Spleen (tissue), 11 donors: ENCODE measurements around the gene UBE2V1. TPM values are rescaled to one million over a fixed set of nuclear protein-coding genes. Genes with fewer than 3 reads are reported as not detected.

Experiments used
- DNase-seq: peaks from one replicate; pipeline ENCODE4 v3.0.0-alpha.2; 2020
- H3K27ac ChIP-seq, 8 donors: fragments of 200-600 bp; sonication (generic) in 7 of 8; 1 replicate in 4 of 8; 2 replicates in 4 of 8; pipeline versions ENCODE4 v1.5.0 to v1.8.0; 2016 to 2021; ENCODE audit warnings: inconsistent platforms in 4 of 8, mild to moderate bottlenecking in 4 of 8, moderate library complexity in 1 of 8
- H3K27me3 ChIP-seq, 7 donors: fragments of 200-600 bp; sonication (generic) in 6 of 7; replicated peaks in 1 of 7; 1 replicate in 4 of 7; 2 replicates in 3 of 7; pipeline versions ENCODE4 v1.5.0 to v1.8.0; 2016 to 2021; ENCODE audit warnings: inconsistent platforms in 3 of 7, mild to moderate bottlenecking in 1 of 7
- H3K36me3 ChIP-seq, 6 donors: fragments of 200-600 bp; sonication (generic) in 5 of 6; 1 replicate in 4 of 6; 2 replicates in 2 of 6; pipeline versions ENCODE4 v1.5.0 to v1.8.0; 2016 to 2021; ENCODE audit warnings: inconsistent platforms in 2 of 6
- H3K4me1 ChIP-seq, 6 donors: fragments of 200-600 bp; sonication (generic) in 5 of 6; 1 replicate in 3 of 6; 2 replicates in 3 of 6; pipeline versions ENCODE4 v1.5.0 to v1.8.0; 2016 to 2021; ENCODE audit warnings: inconsistent platforms in 3 of 6
- H3K4me3 ChIP-seq, 8 donors: fragments of 200-600 bp; sonication (generic) in 7 of 8; 1 replicate in 4 of 8; 2 replicates in 4 of 8; pipeline versions ENCODE4 v1.5.0 to v1.8.0; 2016 to 2021; ENCODE audit warnings: inconsistent platforms in 4 of 8, mild to moderate bottlenecking in 4 of 8, moderate library complexity in 2 of 8
- H3K9me3 ChIP-seq, 8 donors: fragments of 200-600 bp; sonication (generic) in 7 of 8; 1 replicate in 4 of 8; 2 replicates in 4 of 8; pipeline versions ENCODE4 v1.5.0 to v1.8.0; 2016 to 2021; ENCODE audit warnings: inconsistent platforms in 4 of 8
- CTCF ChIP-seq, 11 experiments: fragments of 200-600 bp in 7 of 11; fragments of 450-650 bp in 4 of 11; sonication (generic) in 4 of 11; IDR thresholded peaks in 8 of 11; conservative IDR thresholded peaks in 3 of 11; 1 replicate in 7 of 11; 2 replicates in 4 of 11; pipeline versions ENCODE4 v1.4.0 to v1.8.0; 2016 to 2021; ENCODE audit warnings: antibody characterized with exemption in 11 of 11, inconsistent platforms in 4 of 11, mild to moderate bottlenecking in 1 of 11
- POLR2A ChIP-seq, 3 donors: fragments of 450-650 bp; IDR thresholded peaks; one replicate each; pipeline ENCODE4 v1.5.1; 2017; ENCODE audit warnings: antibody characterized with exemption in 3 of 3, mild to moderate bottlenecking in 1 of 3
- POLR2AphosphoS5 ChIP-seq, 3 donors: sonication (generic); formaldehyde crosslinking; IDR thresholded peaks; one replicate each; pipeline ENCODE4 v1.5.1; 2017; ENCODE audit warnings: antibody characterized with exemption in 3 of 3
- WGBS, 5 donors: extraction: QIAGEN DNeasy Blood & Tissue Kit in 3 of 5; methylation state at CpG; one replicate each; pipeline versions ENCODE4 v1.1.5 to v1.1.7; 2013 to 2018; 5-methylcytosine and 5-hydroxymethylcytosine counted together
- intact Hi-C: fragments of 100-400 bp; cut with DNase I; formaldehyde crosslinking; loops from one replicate; pipeline ENCODE4 v1.15.0; 2023; ENCODE audit warnings: low total_unique reads
- polyA plus RNA-seq, 3 donors: library from polyadenylated mRNA; stranded (reverse); fragments of 200-250 nt; gene quantifications; one replicate each; pipeline ENCODE4 v1.2.1, GENCODE V29; 2013
- total RNA-seq, 7 donors: library from RNA; depleted of rRNA in 3 of 7; stranded (reverse); fragments of >200 nt in 3 of 7; fragmentation: NEBNext Ultra II Directional in 4 of 7; extraction: Animal tissue kit (Norgen Biotek cat#: 25700) in 4 of 7; gene quantifications; one replicate each; pipeline versions ENCODE4 v1.1.0 to v1.2.1, GENCODE V29; 2016 to 2021
- donor health status: healthy with polysubstance abuse.
- donor health status: DM: no; HTN: no; CAD: no; lungs with moderate emphysema.
- donor health status: DM: no; HTN: no; CAD: no.
- donor health status: Bipolar disorder and iron deficiency.
- donor health status: healthy.
- donor health status: DM: no; HTN: no; CAD: no.
- donor health status: DM: yes; HTN: yes; CAD: no.

Gene UBE2V1
- total and polyA plus RNA-seq, 10 donors, result 62.3 to 140 (median 122) TPM

- peaks cover 0 to 25% (median 11%) of the 10 kb centered on the region in 6 donors for H3K4me1 ChIP-seq
- no peak for TF ChIP-seq POLR2A (IDR thresholded peaks at IDR 0.05)
- peak in 2 of 3 donors; percentile 10 to 11 for TF ChIP-seq POLR2AphosphoS5 (IDR thresholded peaks at IDR 0.05)
- no peaks in the 10 kb centered on the region for H3K36me3 ChIP-seq
- DNase-seq, result no peak
- H3K4me3 ChIP-seq, result no peak overlapping the region
- WGBS, 5 donors, result 43 to 53% (median 49%) methylated on average over 11 of the region's 11 CpGs
- intact Hi-C loops, result no loop called here
- H3K27me3 ChIP-seq, result no peaks in the 10 kb centered on the region
- no peaks in the 10 kb centered on the region for H3K9me3 ChIP-seq
- H3K27ac ChIP-seq, result no peak overlapping the region
These were observed 54.1 kb downstream of the UBE2V1 start for GRCh38 chr20:50058662-50059402.

- no peak for DNase-seq
- H3K4me3 ChIP-seq, result no peak overlapping the region
- no peak overlapping the region for H3K27ac ChIP-seq
- TF ChIP-seq POLR2AphosphoS5 (IDR thresholded peaks at IDR 0.05) (no peak), POLR2A (IDR thresholded peaks at IDR 0.05) (no peak), CTCF (IDR thresholded peaks at IDR 0.05 in 8 of 11, conservative IDR thresholded peaks at IDR 0.05 in 3 of 11) (no peak)
- peaks cover 0 to 37% (median 19%) of the 10 kb centered on the region in 6 donors for H3K4me1 ChIP-seq
- 95 to 100% (median 100%) methylated on average over 1 of the region's 1 CpG for WGBS, 5 donors
- intact Hi-C loops, result no loop called here
- H3K36me3 ChIP-seq, result no peaks in the 10 kb centered on the region
- H3K27me3 ChIP-seq, result no peaks in the 10 kb centered on the region
- H3K9me3 ChIP-seq, result no peaks in the 10 kb centered on the region
These were observed 55.3 kb downstream of the UBE2V1 start for GRCh38 chr20:50057714-50058053.

GRCh38 chr20:50056951-50057713 is 55.8 kb downstream of the UBE2V1 start:
- WGBS, 5 donors, result 91 to 95% (median 92%) methylated on average over 21 of the region's 21 CpGs
- Histone ChIP-seq H3K9me3 (no peaks in the 10 kb centered on the region), H3K27me3 (no peaks in the 10 kb centered on the region), H3K4me1 (peaks cover 0 to 42% (median 22%) of the 10 kb centered on the region in 6 donors), H3K4me3 (no peak overlapping the region), H3K27ac (no peak overlapping the region), H3K36me3 (no peaks in the 10 kb centered on the region)
- no peak for DNase-seq
- intact Hi-C loops, result no loop called here
- TF ChIP-seq POLR2AphosphoS5 (IDR thresholded peaks at IDR 0.05), result no peak
- no peak for TF ChIP-seq CTCF (IDR thresholded peaks at IDR 0.05 in 8 of 11, conservative IDR thresholded peaks at IDR 0.05 in 3 of 11)
- TF ChIP-seq POLR2A (IDR thresholded peaks at IDR 0.05), result no peak

- Histone ChIP-seq H3K36me3 (no peaks in the 10 kb centered on the region), H3K4me3 (no peak overlapping the region), H3K4me1 (peaks cover 0 to 43% (median 22%) of the 10 kb centered on the region in 6 donors), H3K9me3 (no peaks in the 10 kb centered on the region), H3K27ac (no peak overlapping the region), H3K27me3 (no peaks in the 10 kb centered on the region)
- DNase-seq, result no peak
- no peak for TF ChIP-seq CTCF (IDR thresholded peaks at IDR 0.05 in 8 of 11, conservative IDR thresholded peaks at IDR 0.05 in 3 of 11)
- TF ChIP-seq POLR2A (IDR thresholded peaks at IDR 0.05), result no peak
- TF ChIP-seq POLR2AphosphoS5 (IDR thresholded peaks at IDR 0.05), result no peak
- WGBS, 5 donors, result 92 to 98% (median 93%) methylated on average over 9 of the region's 9 CpGs
- intact Hi-C loops, result no loop called here
These were observed 56.5 kb downstream of the UBE2V1 start for GRCh38 chr20:50056408-50056926.
